Kidney (tissue), 14 donors: Measurements from ENCODE around the gene SCRN2. TPM values are rescaled to one million over a fixed set of nuclear protein-coding genes. Genes with fewer than 3 reads are reported as not detected.

ENCODE experiments used
- DNase-seq, 5 donors: peaks; one replicate each; pipeline ENCODE4 v3.0.0-alpha.2; 2013 to 2020
- FAIRE-seq: peaks from 2 replicates; lab custom pipeline; 2012; peaks lifted over from hg19 to GRCh38; lab: Jason Lieb, UNC
- H3K27ac ChIP-seq, 2 donors: one replicate each; pipeline ENCODE4 v1.7.0; 2013; ENCODE audit warnings: low read depth in 2 of 2, low read length in 2 of 2, inconsistent platforms in 1 of 2
- H3K27me3 ChIP-seq: one replicate; pipeline ENCODE4 v1.7.1; 2013; ENCODE audit warnings: low read length, inconsistent platforms; ENCODE audit not compliant: control insufficient read depth, insufficient read depth
- H3K36me3 ChIP-seq, 3 donors: one replicate each; pipeline versions ENCODE4 v1.7.0 to v1.7.1; 2013; ENCODE audit warnings: low read length in 3 of 3, control low read depth in 1 of 3, inconsistent platforms in 1 of 3; ENCODE audit not compliant: insufficient read depth in 3 of 3, control insufficient read depth in 2 of 3
- H3K4me1 ChIP-seq, 3 donors: one replicate each; pipeline versions ENCODE4 v1.7.0 to v1.7.1; 2013; ENCODE audit warnings: low read length in 3 of 3, inconsistent platforms in 1 of 3, low read depth in 1 of 3; ENCODE audit not compliant: control insufficient read depth in 2 of 3, insufficient read depth in 2 of 3
- H3K4me3 ChIP-seq, 3 donors: one replicate each; pipeline versions ENCODE4 v1.7.0 to v1.8.1; 2013; ENCODE audit warnings: low read length in 3 of 3, control low read depth in 1 of 3, inconsistent platforms in 1 of 3
- H3K9ac ChIP-seq, 3 donors: one replicate each; pipeline versions ENCODE4 v1.7.0 to v1.7.1; 2013; ENCODE audit warnings: low read length in 3 of 3, control low read depth in 1 of 3, inconsistent platforms in 1 of 3
- H3K9me3 ChIP-seq, 3 donors: one replicate each; pipeline versions ENCODE4 v1.7.0 to v1.7.1; 2013; ENCODE audit warnings: low read length in 3 of 3, control low read depth in 1 of 3, inconsistent platforms in 1 of 3; ENCODE audit not compliant: control insufficient read depth in 2 of 3, insufficient read depth in 1 of 3
- intact Hi-C: fragments of 100-400 bp; cut with DNase I; formaldehyde crosslinking; loops from one replicate; pipeline ENCODE4 v1.11.1; 2022
- polyA plus RNA-seq: library from polyadenylated mRNA; stranded (reverse); fragments of 350-450 nt; fragmentation: Illumina TruSeq; extraction: RNeasy Lipid Tissue Mini Kit (QIAGEN cat#74804); gene quantifications from one replicate; pipeline ENCODE4 v1.2.3, GENCODE V29; 2014; ENCODE audit warnings: low read depth, low replicate concordance; ENCODE audit not compliant: insufficient read depth
- total RNA-seq: library from RNA; stranded (reverse); fragmentation: NEBNext Ultra II Directional; extraction: Animal tissue kit (Norgen Biotek cat#: 25700); gene quantifications from one replicate; pipeline ENCODE4 v1.2.1, GENCODE V29; 2021
- TF ChIP-seq, protein P1 (sequence below): IDR thresholded peaks from 3 replicates; pipeline ENCODE4 v1.5.1; 2012; ENCODE audit warnings: mild to moderate bottlenecking, moderate library complexity, borderline replicate concordance; ENCODE audit not compliant: insufficient read depth; ENCODE audit errors: extremely low read depth
- donor health status: control.
- donor health status: control.
- donor health status: control.
- donor health status: control.
- donor health status: control.
- donor health status: DM: yes; HTN: yes; CAD: no.
- donor health status: Normal renal cell carcinoma (clear cell type).

Gene SCRN2
- total and polyA plus RNA-seq, 2 donors from 2014 or later: 40.3 to 172 TPM

DNA sequence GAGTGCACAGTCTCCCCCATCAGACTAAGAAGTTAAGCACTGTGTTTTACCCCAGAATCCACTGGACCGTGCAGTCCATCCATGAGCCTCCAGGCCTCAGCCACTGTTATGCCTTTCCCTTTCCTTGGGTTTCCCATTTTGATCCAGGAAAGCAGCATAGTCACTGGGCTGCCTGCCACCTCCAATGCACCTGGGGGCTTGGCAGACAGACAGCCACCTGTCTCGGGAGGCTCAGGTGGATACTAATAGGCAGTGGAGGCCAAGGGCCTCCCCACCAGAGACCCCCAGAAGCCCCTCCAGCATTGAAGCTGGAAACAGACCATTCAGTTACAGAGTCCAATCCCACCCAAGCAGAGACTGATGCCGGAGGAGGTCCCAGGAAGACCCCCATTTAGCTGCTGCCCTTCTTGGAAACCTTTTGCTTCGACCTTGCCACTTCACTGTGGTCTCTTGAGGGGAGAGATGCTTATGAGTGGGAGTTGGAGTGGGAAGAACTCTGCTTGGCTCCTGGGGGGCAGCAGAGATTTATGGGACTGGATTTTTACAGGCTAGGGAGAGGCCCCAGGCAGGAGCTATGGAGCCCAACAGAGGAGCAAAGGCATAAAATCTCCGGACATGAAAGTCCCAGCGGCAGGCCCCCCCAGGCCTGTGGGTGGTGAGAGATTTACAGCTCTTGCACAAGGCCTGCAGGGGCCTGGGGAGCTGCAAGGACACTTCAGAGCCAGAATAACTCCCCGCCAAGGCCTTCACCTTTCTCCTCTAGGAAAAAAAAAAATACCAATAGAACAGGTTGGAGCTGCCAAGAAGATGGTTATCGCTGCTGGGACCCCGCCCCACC, 42.7 kb upstream of the SCRN2 start:
- no peak for FAIRE-seq
- Histone ChIP-seq H3K9ac (no peak overlapping the region), H3K4me3 (no peak overlapping the region), H3K27ac (no peak overlapping the region), H3K27me3 (no peaks in the 10 kb centered on the region), H3K36me3 (no peaks in the 10 kb centered on the region), H3K9me3 (no peaks in the 10 kb centered on the region), H3K4me1 (peaks cover 0 to 23% (median 8%) of the 10 kb centered on the region in 3 donors)
- intact Hi-C loops: no loop called here
- TF ChIP-seq, protein P1, sequence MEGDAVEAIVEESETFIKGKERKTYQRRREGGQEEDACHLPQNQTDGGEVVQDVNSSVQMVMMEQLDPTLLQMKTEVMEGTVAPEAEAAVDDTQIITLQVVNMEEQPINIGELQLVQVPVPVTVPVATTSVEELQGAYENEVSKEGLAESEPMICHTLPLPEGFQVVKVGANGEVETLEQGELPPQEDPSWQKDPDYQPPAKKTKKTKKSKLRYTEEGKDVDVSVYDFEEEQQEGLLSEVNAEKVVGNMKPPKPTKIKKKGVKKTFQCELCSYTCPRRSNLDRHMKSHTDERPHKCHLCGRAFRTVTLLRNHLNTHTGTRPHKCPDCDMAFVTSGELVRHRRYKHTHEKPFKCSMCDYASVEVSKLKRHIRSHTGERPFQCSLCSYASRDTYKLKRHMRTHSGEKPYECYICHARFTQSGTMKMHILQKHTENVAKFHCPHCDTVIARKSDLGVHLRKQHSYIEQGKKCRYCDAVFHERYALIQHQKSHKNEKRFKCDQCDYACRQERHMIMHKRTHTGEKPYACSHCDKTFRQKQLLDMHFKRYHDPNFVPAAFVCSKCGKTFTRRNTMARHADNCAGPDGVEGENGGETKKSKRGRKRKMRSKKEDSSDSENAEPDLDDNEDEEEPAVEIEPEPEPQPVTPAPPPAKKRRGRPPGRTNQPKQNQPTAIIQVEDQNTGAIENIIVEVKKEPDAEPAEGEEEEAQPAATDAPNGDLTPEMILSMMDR: no peak
- DNase-seq: peak in 4 of 5 donors; percentile 77 to 82 (median 80)

GRCh38 chr17:47882695-47883588, 41.9 kb upstream of the SCRN2 start:
- DNase-seq: no peak
- FAIRE-seq: no peak
- H3K9ac ChIP-seq: no peak overlapping the region
- H3K4me3 ChIP-seq: no peak overlapping the region
- H3K9me3 ChIP-seq: no peaks in the 10 kb centered on the region
- H3K36me3 ChIP-seq: no peaks in the 10 kb centered on the region
- TF ChIP-seq, protein P1: no peak
- H3K27ac ChIP-seq: peak overlapping the region in 1 of 2 donors; percentile 27
- H3K27me3 ChIP-seq: no peaks in the 10 kb centered on the region
- H3K4me1 ChIP-seq: peaks cover 0 to 23% (median 8%) of the 10 kb centered on the region in 3 donors
- intact Hi-C loops: no loop called here

DNA sequence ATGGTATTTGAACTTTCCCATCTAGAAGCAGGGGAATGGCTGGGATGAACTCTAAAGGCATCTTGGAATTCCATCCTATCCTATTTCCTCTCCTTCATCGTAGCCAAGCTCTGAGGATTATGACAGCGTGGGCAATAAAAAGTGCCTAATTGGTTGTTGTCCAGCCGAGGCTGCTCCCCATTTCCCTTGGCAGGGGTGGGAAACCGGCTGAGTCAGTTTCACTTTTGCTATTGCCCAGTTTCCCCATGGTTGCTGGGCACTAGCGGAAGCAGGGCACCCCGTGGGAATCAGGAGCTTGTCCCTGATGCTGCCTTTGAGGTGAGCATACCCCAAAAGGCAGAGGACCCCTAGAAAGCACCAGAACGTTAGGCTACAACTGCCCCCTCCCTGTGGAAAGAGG, 41.2 kb upstream of the SCRN2 start:
- FAIRE-seq: no peak
- Histone ChIP-seq H3K36me3 (no peaks in the 10 kb centered on the region), H3K4me3 (no peak overlapping the region), H3K9ac (no peak overlapping the region), H3K27me3 (no peaks in the 10 kb centered on the region), H3K9me3 (no peaks in the 10 kb centered on the region), H3K27ac (peak overlapping the region in 1 of 2 donors; percentile 27), H3K4me1 (peaks cover 0 to 23% (median 8%) of the 10 kb centered on the region in 3 donors)
- intact Hi-C loops: no loop called here
- peak in 2 of 5 donors; percentile 53 to 54 for DNase-seq
- TF ChIP-seq, protein P1: no peak
